IMR-90 (cell line): Measurements from ENCODE around the gene OPCML. TPM values are rescaled to one million over a fixed set of nuclear protein-coding genes. Genes with fewer than 3 reads are reported as not detected.

ENCODE experiments used
- ATAC-seq: fragments of 200-7000 bp; cut with Tn5 transposase; 2 replicates; pipeline ENCODE4 v1.9.1; 2020; ENCODE audit warnings: low read depth, mild to moderate bottlenecking, moderate library complexity
- BruUV-seq: library from RNA; stranded (reverse); fragments of 400-500 nt; replicated peaks from 2 replicates; lab custom pipeline; 2021; lab: Mats Ljungman, UMichigan
- CTCF ChIA-PET: fragments of 300-600 bp; formaldehyde crosslinking; extraction: SDS; loops from one replicate; lab custom pipeline; 2021; ENCODE audit warnings: antibody characterized with exemption; lab: Yijun Ruan, JAX
- POLR2A ChIA-PET: fragments of 300-600 bp; sonication (Branson Sonifier 250); formaldehyde crosslinking; loops from one replicate; lab custom pipeline; 2022; ENCODE audit warnings: antibody characterized with exemption; ENCODE audit not compliant: unreplicated experiment; lab: Charles Lee
- DNase-seq: peaks from one replicate; pipeline ENCODE4 v3.0.0; 2013
- H2AFZ ChIP-seq: replicated peaks from 2 replicates; pipeline ENCODE3; 2013; ENCODE audit warnings: low read length, mild to moderate bottlenecking; ENCODE audit not compliant: poor library complexity
- H2AK5ac ChIP-seq: 2 replicates; pipeline ENCODE4 v1.6.1; 2013; ENCODE audit warnings: low read depth, low read length, inconsistent platforms
- H2AK9ac ChIP-seq: replicated peaks from 2 replicates; pipeline ENCODE3; 2013; ENCODE audit warnings: mild to moderate bottlenecking, low read depth, low read length, moderate library complexity; ENCODE audit not compliant: poor library complexity
- H2BK120ac ChIP-seq: 2 replicates; pipeline ENCODE4 v1.6.1; 2013; ENCODE audit warnings: low read depth, low read length, inconsistent platforms
- H2BK15ac ChIP-seq: 3 replicates; pipeline ENCODE4 v1.6.1; 2013; ENCODE audit warnings: low read depth, low read length, inconsistent platforms
- H2BK20ac ChIP-seq: 2 replicates; pipeline ENCODE4 v1.6.1; 2013; ENCODE audit warnings: low read depth, mild to moderate bottlenecking, inconsistent platforms, low read length, moderate library complexity
- H2BK5ac ChIP-seq: 2 replicates; pipeline ENCODE4 v1.6.1; 2013; ENCODE audit warnings: mild to moderate bottlenecking, low read depth, low read length, inconsistent platforms; ENCODE audit not compliant: poor library complexity, severe bottlenecking
- H3K14ac ChIP-seq: replicated peaks from 2 replicates; pipeline ENCODE4 v1.6.1; 2013; ENCODE audit warnings: low read depth, low read length, inconsistent platforms
- H3K18ac ChIP-seq: 2 replicates; pipeline ENCODE4 v1.6.1; 2013; ENCODE audit warnings: low read depth, low read length, control low read depth
- H3K23ac ChIP-seq: 2 replicates; pipeline ENCODE4 v1.6.1; 2013; ENCODE audit warnings: low read depth, low read length, inconsistent platforms
- H3K27ac ChIP-seq: 2 replicates; pipeline ENCODE4 v1.5.1; 2013; ENCODE audit warnings: mild to moderate bottlenecking, control low read depth, low read length; ENCODE audit not compliant: insufficient read depth
- H3K27me3 ChIP-seq: 2 replicates; pipeline ENCODE4 v1.6.1; 2013; ENCODE audit warnings: low read length; ENCODE audit not compliant: control insufficient read depth, insufficient read depth
- H3K36me3 ChIP-seq: 2 replicates; pipeline ENCODE4 v1.6.1; 2013; ENCODE audit warnings: low read length, mixed read lengths; ENCODE audit not compliant: control insufficient read depth, insufficient read depth
- H3K4ac ChIP-seq: 2 replicates; pipeline ENCODE4 v1.6.1; 2013; ENCODE audit warnings: low read depth, low read length, inconsistent platforms
- H3K4me1 ChIP-seq: 2 replicates; pipeline ENCODE4 v1.6.1; 2013; ENCODE audit warnings: low read length, mixed read lengths; ENCODE audit not compliant: control insufficient read depth, insufficient read depth
- H3K4me2 ChIP-seq: 2 replicates; pipeline ENCODE4 v1.6.1; 2013; ENCODE audit warnings: low read depth, mild to moderate bottlenecking, control low read depth, low read length, moderate library complexity
- H3K4me3 ChIP-seq: 2 replicates; pipeline ENCODE4 v1.5.1; 2013; ENCODE audit warnings: low read depth, mild to moderate bottlenecking, control low read depth, low read length, moderate library complexity; ENCODE audit not compliant: insufficient read depth
- H3K56ac ChIP-seq: 2 replicates; pipeline ENCODE4 v1.6.1; 2013; ENCODE audit warnings: low read length, inconsistent platforms; ENCODE audit not compliant: insufficient read depth; ENCODE audit errors: extremely low read depth
- H3K79me1 ChIP-seq, 2 experiments: 2 replicates each; pipeline ENCODE4 v1.6.1; 2013; ENCODE audit warnings: low read length in 2 of 2, inconsistent platforms in 1 of 2, low read depth in 1 of 2
- H3K9ac ChIP-seq: 2 replicates; pipeline ENCODE4 v1.6.1; 2013; ENCODE audit warnings: low read depth, low read length, control low read depth
- H3K9me1 ChIP-seq: 2 replicates; pipeline ENCODE4 v1.6.1; 2013; ENCODE audit warnings: low read length, inconsistent platforms; ENCODE audit not compliant: insufficient read depth
- H3K9me3 ChIP-seq: 2 replicates; pipeline ENCODE4 v1.6.1; 2013; ENCODE audit warnings: low read length; ENCODE audit not compliant: control insufficient read depth, insufficient read depth
- H4K20me1 ChIP-seq: 2 replicates; pipeline ENCODE4 v1.6.1; 2013; ENCODE audit warnings: low read length, inconsistent platforms; ENCODE audit not compliant: insufficient read depth
- H4K5ac ChIP-seq: 2 replicates; pipeline ENCODE4 v1.6.1; 2013; ENCODE audit warnings: mild to moderate bottlenecking, low read depth, low read length, control low read depth
- H4K8ac ChIP-seq, 2 experiments: 2 replicates each; pipeline ENCODE4 v1.6.1; 2013; ENCODE audit warnings: low read depth in 2 of 2, low read length in 2 of 2, control low read depth in 1 of 2, inconsistent platforms in 1 of 2
- H4K91ac ChIP-seq: 2 replicates; pipeline ENCODE4 v1.6.1; 2013; ENCODE audit warnings: low read depth, low read length, inconsistent platforms; ENCODE audit not compliant: insufficient read depth
- BHLHE40 ChIP-seq: fragments of 150-350 bp; IDR thresholded peaks from 2 replicates; pipeline ENCODE4 v1.6.1; 2016; ENCODE audit warnings: mild to moderate bottlenecking, low read depth, low read length
- CEBPB ChIP-seq: IDR thresholded peaks from 2 replicates; pipeline ENCODE4 v1.6.1; 2012; ENCODE audit warnings: low read depth, low read length, improper control_type of control experiment
- CHD1 ChIP-seq: IDR thresholded peaks from 2 replicates; pipeline ENCODE4 v1.6.1; 2012; ENCODE audit warnings: low read depth, low read length, improper control_type of control experiment
- CTCF ChIP-seq: conservative IDR thresholded peaks from 2 replicates; pipeline ENCODE4 v1.5.1; 2012; ENCODE audit warnings: mild to moderate bottlenecking, low read depth, low read length, improper control_type of control experiment
- ELK1 ChIP-seq: fragments of 150-350 bp; IDR thresholded peaks from 2 replicates; pipeline ENCODE4 v1.6.1; 2016; ENCODE audit warnings: low read depth, mild to moderate bottlenecking, low read length, moderate library complexity, borderline replicate concordance
- FOS ChIP-seq: fragments of 150-350 bp; IDR thresholded peaks from 2 replicates; pipeline ENCODE4 v1.6.1; 2016; ENCODE audit warnings: low read depth, low read length
- MAFK ChIP-seq: IDR thresholded peaks from 2 replicates; pipeline ENCODE4 v1.6.1; 2012; ENCODE audit warnings: low read depth, low read length, improper control_type of control experiment
- MAZ ChIP-seq: IDR thresholded peaks from 2 replicates; pipeline ENCODE4 v1.6.1; 2012; ENCODE audit warnings: low read depth, mild to moderate bottlenecking, low read length, improper control_type of control experiment, moderate library complexity, borderline replicate concordance
- MXI1 ChIP-seq: IDR thresholded peaks from 2 replicates; pipeline ENCODE4 v1.6.1; 2012; ENCODE audit warnings: low read depth, mild to moderate bottlenecking, low read length, moderate library complexity, borderline replicate concordance
- NFE2L2 ChIP-seq: fragments of 150-350 bp; IDR thresholded peaks from 2 replicates; pipeline ENCODE4 v1.6.1; 2016; ENCODE audit warnings: low read depth, mild to moderate bottlenecking, low read length
- POLR2A ChIP-seq: IDR thresholded peaks from 2 replicates; pipeline ENCODE4 v1.6.1; 2012; ENCODE audit warnings: mild to moderate bottlenecking, low read depth, low read length
- RAD21 ChIP-seq: IDR thresholded peaks from 2 replicates; pipeline ENCODE4 v1.6.1; 2012; ENCODE audit warnings: low read length, improper control_type of control experiment
- RCOR1 ChIP-seq: IDR thresholded peaks from 2 replicates; pipeline ENCODE4 v1.6.1; 2012; ENCODE audit warnings: mild to moderate bottlenecking, low read length, improper control_type of control experiment; ENCODE audit not compliant: insufficient replicate concordance
- RFX5 ChIP-seq: IDR thresholded peaks from 2 replicates; pipeline ENCODE4 v1.8.0; 2012; ENCODE audit warnings: low read depth, mild to moderate bottlenecking, low read length, moderate library complexity
- SMC3 ChIP-seq: fragments of 150-350 bp; IDR thresholded peaks from 2 replicates; pipeline ENCODE4 v1.6.1; 2016; ENCODE audit warnings: low read depth, mild to moderate bottlenecking, antibody characterized with exemption, low read length, moderate library complexity
- WGBS, 2 experiments: methylation state at CpG; one replicate each; pipeline versions ENCODE4 v1.1.5 to v1.1.7; 2013; ENCODE audit warnings: missing lambda C conversion rate in 2 of 2; ENCODE audit not compliant: insufficient read length in 1 of 2; ENCODE audit errors: extremely low coverage in 2 of 2; 5-methylcytosine and 5-hydroxymethylcytosine counted together
- dilution Hi-C: fragments of 300-500 bp; cut with HindIII; formaldehyde crosslinking; loops from one replicate; pipeline ENCODE4 v1.14.3; 2018; ENCODE audit warnings: low sequenced_read_pairs; ENCODE audit not compliant: unreplicated experiment
- in situ Hi-C: fragments of 300-500 bp; cut with MboI; formaldehyde crosslinking; loops from 3 replicates; pipeline ENCODE4 v1.14.3; 2019; ENCODE audit warnings: low sequenced_read_pairs, inconsistent platforms, mixed read lengths
- intact Hi-C: fragments of 100-400 bp; cut with micrococcal nuclease; formaldehyde crosslinking; loops from 2 replicates; pipeline ENCODE4 v1.10.0; 2022
- polyA plus RNA-seq, 3 experiments: library from polyadenylated mRNA; depleted of rRNA; stranded (reverse); fragments of >200 nt; gene quantifications; 2 replicates each; pipeline ENCODE4 v1.2.3, GENCODE V29; 2012; ENCODE audit warnings: low replicate concordance in 1 of 3
- total RNA-seq: library from RNA; depleted of rRNA; stranded (reverse); fragments of >200 nt; gene quantifications from 2 replicates; pipeline ENCODE4 v1.2.3, GENCODE V29; 2012
- TF ChIP-seq, protein P1 (sequence below): fragments of 150-350 bp; IDR thresholded peaks from 2 replicates; pipeline ENCODE4 v1.6.1; 2017; ENCODE audit warnings: mild to moderate bottlenecking, antibody characterized with exemption, low read length, low read depth

The OPCML gene
- total and polyA plus RNA-seq, 2 of the 4 experiments (the other 2 are of a cell fraction): under 0.01 to 2.6 TPM

DNA sequence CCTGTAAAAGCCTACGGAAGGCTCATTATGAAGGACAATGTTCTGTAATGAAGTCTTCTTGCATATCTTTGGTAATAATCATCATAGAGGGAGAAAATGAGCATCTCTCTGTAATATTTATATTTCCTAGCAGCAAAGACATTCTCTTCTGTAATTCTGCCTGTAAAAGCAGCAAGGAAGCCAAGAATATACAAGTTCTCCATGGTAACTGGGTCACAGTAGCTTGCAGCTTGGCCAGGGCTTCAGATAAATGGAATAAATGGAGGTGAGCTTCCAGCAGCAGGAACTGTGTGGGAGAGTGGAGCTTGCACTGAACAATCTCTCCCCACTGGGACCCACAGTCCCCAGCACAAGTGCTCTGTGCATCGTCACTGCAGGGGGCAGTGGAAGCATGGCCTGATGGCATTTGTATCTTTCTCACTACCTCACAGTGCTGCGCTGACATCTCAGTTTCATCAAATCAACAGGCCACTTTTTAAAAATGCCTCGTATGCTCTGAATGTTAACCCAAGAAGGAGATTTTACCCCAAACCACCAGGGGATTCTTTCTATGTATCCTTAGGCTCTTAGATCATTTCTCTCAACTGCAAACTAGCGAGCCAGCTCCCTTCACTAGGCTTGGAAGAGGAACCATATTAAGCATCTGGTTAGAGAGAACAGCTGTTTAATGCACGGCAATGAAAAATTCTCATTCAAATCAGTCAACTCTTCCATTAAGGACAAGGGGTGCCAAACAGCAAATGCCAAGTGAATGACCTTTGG lies 1059.7 kb downstream of the OPCML start:
- H3K4me3 ChIP-seq: no peak overlapping the region
- in situ Hi-C loops: no loop called here
- H3K9ac ChIP-seq: no peak overlapping the region
- no TSS peak for BruUV-seq
- H2BK15ac ChIP-seq: no peak overlapping the region
- no peaks in the 10 kb centered on the region for H3K9me1 ChIP-seq
- H3K56ac ChIP-seq: no peak overlapping the region
- no peak overlapping the region for H4K8ac ChIP-seq
- H3K18ac ChIP-seq: no peak overlapping the region
- no peak overlapping the region for H3K27ac ChIP-seq
- no peak overlapping the region for H3K23ac ChIP-seq
- H3K27me3 ChIP-seq: no peaks in the 10 kb centered on the region
- H4K20me1 ChIP-seq: no peaks in the 10 kb centered on the region
- H3K4me1 ChIP-seq: no peaks in the 10 kb centered on the region
- 0% methylated on average over 1 of the region's 6 CpGs; no CpG with 5 or more reads in 1 of the 2 experiments for WGBS, 2 experiments
- no peaks in the 10 kb centered on the region for H3K36me3 ChIP-seq
- H3K79me1 ChIP-seq: no peaks in the 10 kb centered on the region
- H3K14ac ChIP-seq: no peak overlapping the region
- ATAC-seq (no peak), DNase-seq (no peak)
- intact Hi-C loops: no loop called here
- TF ChIP-seq CHD1 (no peak), RAD21 (no peak), POLR2A (no peak), RFX5 (no peak), NFE2L2 (no peak), SMC3 (no peak), BHLHE40 (no peak), CTCF (no peak), RCOR1 (no peak), ELK1 (no peak), MXI1 (no peak), MAZ (no peak), FOS (no peak), MAFK (no peak), CEBPB (no peak)
- TF ChIP-seq, protein P1, sequence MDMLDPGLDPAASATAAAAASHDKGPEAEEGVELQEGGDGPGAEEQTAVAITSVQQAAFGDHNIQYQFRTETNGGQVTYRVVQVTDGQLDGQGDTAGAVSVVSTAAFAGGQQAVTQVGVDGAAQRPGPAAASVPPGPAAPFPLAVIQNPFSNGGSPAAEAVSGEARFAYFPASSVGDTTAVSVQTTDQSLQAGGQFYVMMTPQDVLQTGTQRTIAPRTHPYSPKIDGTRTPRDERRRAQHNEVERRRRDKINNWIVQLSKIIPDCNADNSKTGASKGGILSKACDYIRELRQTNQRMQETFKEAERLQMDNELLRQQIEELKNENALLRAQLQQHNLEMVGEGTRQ: no peak
- H2AFZ ChIP-seq: no peak overlapping the region
- no peak overlapping the region for H2BK120ac ChIP-seq
- dilution Hi-C loops: no loop called here
- no peaks in the 10 kb centered on the region for H3K9me3 ChIP-seq
- ChIA-PET CTCF (no interaction called here), POLR2A (no interaction called here)
- H2BK5ac ChIP-seq: no peak overlapping the region
- no peak overlapping the region for H3K4ac ChIP-seq
- no peak overlapping the region for H2AK9ac ChIP-seq
- H4K5ac ChIP-seq: no peak overlapping the region
- no peak overlapping the region for H4K91ac ChIP-seq
- no peak overlapping the region for H2BK20ac ChIP-seq
- no peak overlapping the region for H2AK5ac ChIP-seq
- no peak overlapping the region for H3K4me2 ChIP-seq
